ENCODE results near the gene PGM2. TPM values are rescaled to one million over a fixed set of nuclear protein-coding genes. Genes with fewer than 3 reads are reported as not detected.

Gene PGM2
- total and polyA plus RNA-seq, 12 donors = 5.9 to 16.4 (median 8.8) TPM

GRCh38 chr4:37889849-37890800 is 63.6 kb downstream of the PGM2 start:
- 4 to 5% methylated on average over 63 of the region's 63 CpGs for WGBS, 2 donors
- DNase-seq (peak; percentile 74 to 80), ATAC-seq (peak; percentile 72 to 95 (median 90))
- H3K27ac ChIP-seq = peak overlapping the region; percentile 85 to 95 (median 91)
- no peaks in the 10 kb centered on the region for H3K27me3 ChIP-seq
- peak overlapping the region; percentile 65 to 96 (median 88) for H3K4me3 ChIP-seq
- peaks cover 0 to 46% (median 16%) of the 10 kb centered on the region in 9 donors for H3K4me1 ChIP-seq
- intact Hi-C loops (cut with DNase I) = loop anchor here in 9 of 10 donors (2.0 to 10.0 kb wide), 17 partner anchors 63 to 225 kb away; partner anchors contain the start of genes PGM2 (in 5 of the 9) and RELL1 (in 1 of the 9)
- H3K36me3 ChIP-seq = no peaks in the 10 kb centered on the region
- peak in 7 of 9 donors; percentile 7 to 60 (median 34) for TF ChIP-seq CTCF (IDR thresholded peaks at IDR 0.05)
- H3K9me3 ChIP-seq = no peaks in the 10 kb centered on the region

GRCh38 chr4:37890801-37891259 is 64.3 kb downstream of the PGM2 start, which contains the start of gene TBC1D1:
TBC1D1 (plus strand) TSS chr4:37891084; CDS start chr4:37902096, 11,012 bp downstream.
- H3K4me3 ChIP-seq = peak within 1 kb of the TSS; percentile 65 to 96 (median 88)
- peak; percentile 64 to 78 for DNase-seq
- intact Hi-C loops (cut with DNase I) = loop anchor here in 9 of 10 donors (2.0 to 10.0 kb wide), 14 partner anchors 64 to 226 kb away; partner anchors contain the start of gene PGM2 (in 4 of the 9)
- no peaks in the 10 kb centered on the region for H3K36me3 ChIP-seq
- no peaks in the 10 kb centered on the region for H3K27me3 ChIP-seq
- ATAC-seq = peak; percentile 60 to 81 (median 68)
- no peaks in the 10 kb centered on the region for H3K9me3 ChIP-seq
- no peak for TF ChIP-seq CTCF (IDR thresholded peaks at IDR 0.05)
- peak within 1 kb of the TSS; percentile 85 to 95 (median 91) for H3K27ac ChIP-seq
- H3K4me1 ChIP-seq = peaks cover 0 to 49% (median 19%) of the 10 kb centered on the region in 9 donors
- WGBS, 2 donors = 1% methylated on average over 36 to 43 of the region's 43 CpGs

GRCh38 chr4:37891260-37892159 is 65.0 kb downstream of the PGM2 start:
- WGBS, 2 donors = 0% methylated on average over 38 to 49 of the region's 49 CpGs

More at GRCh38 chr4:37891260-37892159, 65.0 kb downstream of the PGM2 start:
- Histone ChIP-seq H3K27ac (peak overlapping the region; percentile 85 to 95 (median 91)), H3K36me3 (no peaks in the 10 kb centered on the region), H3K4me3 (peak overlapping the region; percentile 65 to 96 (median 88)), H3K9me3 (no peaks in the 10 kb centered on the region), H3K4me1 (peaks cover 0 to 49% (median 22%) of the 10 kb centered on the region in 9 donors), H3K27me3 (no peaks in the 10 kb centered on the region)
- ATAC-seq (peak; percentile 15 to 38 (median 28)), DNase-seq (peak in 1 of 2 donors; percentile 34)
- peak in 2 of 9 donors; percentile 10 to 16 for TF ChIP-seq CTCF (IDR thresholded peaks at IDR 0.05)
- intact Hi-C loops (cut with DNase I) = loop anchor here in 9 of 10 donors (2.0 to 10.0 kb wide), 15 partner anchors 64 to 227 kb away; partner anchors contain the start of gene PGM2 (in 4 of the 9)
